ENCODE results near the gene NEK4. TPM values are rescaled to one million over a fixed set of nuclear protein-coding genes. Genes with fewer than 3 reads are reported as not detected.
A peak's percentile ranks its signal among the peaks of the same experiment; 100 is the strongest.

The NEK4 gene
- total and polyA plus RNA-seq, 8 donors: 23.6 to 35.0 (median 28.5) TPM

- Histone ChIP-seq H3K4me1 (peaks cover 23 to 39% of the 10 kb centered on the region in 2 donors), H3K27ac (peak overlapping the region; percentile 87 to 91), H3K36me3 (peaks cover 0 to 23% of the 10 kb centered on the region in 2 donors), H3K27me3 (no peaks in the 10 kb centered on the region), H3K9me3 (no peaks in the 10 kb centered on the region), H3K4me3 (peak overlapping the region; percentile 94 to 99)
- TF ChIP-seq, protein P1, sequence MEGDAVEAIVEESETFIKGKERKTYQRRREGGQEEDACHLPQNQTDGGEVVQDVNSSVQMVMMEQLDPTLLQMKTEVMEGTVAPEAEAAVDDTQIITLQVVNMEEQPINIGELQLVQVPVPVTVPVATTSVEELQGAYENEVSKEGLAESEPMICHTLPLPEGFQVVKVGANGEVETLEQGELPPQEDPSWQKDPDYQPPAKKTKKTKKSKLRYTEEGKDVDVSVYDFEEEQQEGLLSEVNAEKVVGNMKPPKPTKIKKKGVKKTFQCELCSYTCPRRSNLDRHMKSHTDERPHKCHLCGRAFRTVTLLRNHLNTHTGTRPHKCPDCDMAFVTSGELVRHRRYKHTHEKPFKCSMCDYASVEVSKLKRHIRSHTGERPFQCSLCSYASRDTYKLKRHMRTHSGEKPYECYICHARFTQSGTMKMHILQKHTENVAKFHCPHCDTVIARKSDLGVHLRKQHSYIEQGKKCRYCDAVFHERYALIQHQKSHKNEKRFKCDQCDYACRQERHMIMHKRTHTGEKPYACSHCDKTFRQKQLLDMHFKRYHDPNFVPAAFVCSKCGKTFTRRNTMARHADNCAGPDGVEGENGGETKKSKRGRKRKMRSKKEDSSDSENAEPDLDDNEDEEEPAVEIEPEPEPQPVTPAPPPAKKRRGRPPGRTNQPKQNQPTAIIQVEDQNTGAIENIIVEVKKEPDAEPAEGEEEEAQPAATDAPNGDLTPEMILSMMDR (IDR thresholded peaks at IDR 0.05): no peak
- intact Hi-C loops (cut with DNase I): no loop called here
- DNase-seq (no peak), ATAC-seq (no peak)
Measured at GRCh38 chr3:52705438-52705687, 65.4 kb downstream of the NEK4 start.

DNA sequence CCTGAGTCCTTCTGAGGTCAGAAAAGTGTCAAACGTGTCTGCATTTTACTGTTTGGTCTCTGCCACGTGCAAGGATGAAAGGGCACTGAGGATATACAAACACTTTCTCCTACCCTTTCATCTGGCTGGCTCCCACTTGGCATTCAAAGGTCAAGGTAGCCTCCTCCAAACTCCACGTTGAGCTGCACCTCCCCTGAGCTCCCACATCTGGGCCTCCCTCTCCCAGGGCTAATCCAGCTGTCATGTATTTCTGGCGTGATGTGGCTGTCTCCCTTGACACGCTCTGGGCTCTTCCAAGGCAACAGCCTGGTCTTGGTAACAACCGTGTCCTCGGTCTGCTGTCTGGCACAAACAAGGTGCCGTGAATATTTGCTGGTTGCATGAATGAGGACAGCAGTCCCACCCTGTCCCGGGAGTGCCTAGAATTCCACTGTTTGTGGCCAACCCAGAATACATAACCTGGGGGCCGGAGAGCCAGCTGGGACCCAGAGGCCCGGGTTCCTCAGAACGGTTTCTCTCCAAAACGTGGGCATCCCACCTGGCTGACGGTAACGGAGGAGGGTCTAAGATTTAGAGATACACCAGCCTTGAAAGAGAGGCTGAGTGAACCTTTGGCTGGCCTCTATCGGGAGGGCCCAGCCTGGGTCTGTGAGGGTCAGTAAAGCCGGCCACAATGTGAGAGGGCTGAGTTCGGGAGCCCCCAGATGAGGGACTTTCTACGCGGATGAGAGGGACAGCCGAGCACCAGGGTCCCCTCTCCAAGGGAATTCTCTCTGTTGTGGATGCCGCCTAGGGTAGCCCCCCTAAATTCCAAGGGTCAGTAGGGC, 65.9 kb downstream of the NEK4 start:
- ATAC-seq (peak; percentile 13), DNase-seq (no peak)
- H3K9me3 ChIP-seq: no peaks in the 10 kb centered on the region
- H3K4me1 ChIP-seq: peaks cover 23 to 39% of the 10 kb centered on the region in 2 donors
- TF ChIP-seq, protein P1 (IDR thresholded peaks at IDR 0.05): no peak
- no peaks in the 10 kb centered on the region for H3K27me3 ChIP-seq
- peak overlapping the region; percentile 94 to 99 for H3K4me3 ChIP-seq
- peak overlapping the region; percentile 87 to 91 for H3K27ac ChIP-seq
- H3K36me3 ChIP-seq: peaks cover 0 to 24% of the 10 kb centered on the region in 2 donors
- intact Hi-C loops (cut with DNase I): no loop called here

DNA sequence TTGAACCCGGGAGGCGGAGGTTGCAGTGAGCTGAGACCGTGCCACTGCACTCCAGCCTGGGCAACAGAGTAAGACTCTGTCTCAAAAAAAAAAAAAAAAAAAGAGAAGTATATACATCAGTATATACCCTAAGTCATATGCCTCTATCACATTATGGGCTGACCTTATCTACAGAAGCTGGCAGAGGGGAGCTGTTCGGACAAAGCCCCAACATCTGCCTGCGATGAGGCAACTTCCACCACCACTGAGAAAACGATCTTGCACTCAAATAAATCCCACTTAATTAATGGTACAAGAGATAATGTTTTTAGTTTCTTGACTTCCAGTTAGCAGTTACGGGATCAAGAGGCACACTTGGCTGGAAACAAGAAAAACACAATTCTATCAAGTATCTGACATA, 67.4 kb downstream of the NEK4 start:
- Histone ChIP-seq H3K4me1 (peaks cover 23 to 39% of the 10 kb centered on the region in 2 donors), H3K4me3 (no peak overlapping the region), H3K27me3 (no peaks in the 10 kb centered on the region), H3K36me3 (peaks cover 0 to 23% of the 10 kb centered on the region in 2 donors), H3K9me3 (no peaks in the 10 kb centered on the region), H3K27ac (no peak overlapping the region)
- TF ChIP-seq, protein P1 (IDR thresholded peaks at IDR 0.05): no peak
- DNase-seq (no peak), ATAC-seq (no peak)
- intact Hi-C loops (cut with DNase I): no loop called here

DNA sequence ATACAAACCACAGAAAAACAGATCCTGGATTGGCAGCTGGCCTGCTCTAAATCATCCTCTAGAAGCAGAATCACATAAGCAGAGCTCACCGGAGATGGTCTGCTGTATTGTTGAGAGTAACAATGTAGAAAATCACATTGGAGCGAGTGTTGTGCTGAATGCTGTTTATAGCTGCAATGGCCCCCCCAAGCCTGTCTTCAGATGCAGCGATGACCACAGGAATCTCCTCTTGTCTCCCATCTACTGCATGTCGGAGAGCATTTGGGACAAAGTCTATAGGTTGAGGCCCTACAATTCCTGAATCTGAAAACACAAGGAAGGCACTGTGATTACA, 73.1 kb downstream of the NEK4 start:
- no peak for DNase-seq
- no peak overlapping the region for H3K27ac ChIP-seq
- no peaks in the 10 kb centered on the region for H3K27me3 ChIP-seq
- intact Hi-C loops (cut with DNase I): no loop called here
- H3K9me3 ChIP-seq: no peaks in the 10 kb centered on the region
- ATAC-seq: no peak
- peaks cover 0 to 73% of the 10 kb centered on the region in 2 donors for H3K36me3 ChIP-seq
- H3K4me1 ChIP-seq: no peaks in the 10 kb centered on the region
- TF ChIP-seq, protein P1 (IDR thresholded peaks at IDR 0.05): no peak
- H3K4me3 ChIP-seq: no peak overlapping the region

DNA sequence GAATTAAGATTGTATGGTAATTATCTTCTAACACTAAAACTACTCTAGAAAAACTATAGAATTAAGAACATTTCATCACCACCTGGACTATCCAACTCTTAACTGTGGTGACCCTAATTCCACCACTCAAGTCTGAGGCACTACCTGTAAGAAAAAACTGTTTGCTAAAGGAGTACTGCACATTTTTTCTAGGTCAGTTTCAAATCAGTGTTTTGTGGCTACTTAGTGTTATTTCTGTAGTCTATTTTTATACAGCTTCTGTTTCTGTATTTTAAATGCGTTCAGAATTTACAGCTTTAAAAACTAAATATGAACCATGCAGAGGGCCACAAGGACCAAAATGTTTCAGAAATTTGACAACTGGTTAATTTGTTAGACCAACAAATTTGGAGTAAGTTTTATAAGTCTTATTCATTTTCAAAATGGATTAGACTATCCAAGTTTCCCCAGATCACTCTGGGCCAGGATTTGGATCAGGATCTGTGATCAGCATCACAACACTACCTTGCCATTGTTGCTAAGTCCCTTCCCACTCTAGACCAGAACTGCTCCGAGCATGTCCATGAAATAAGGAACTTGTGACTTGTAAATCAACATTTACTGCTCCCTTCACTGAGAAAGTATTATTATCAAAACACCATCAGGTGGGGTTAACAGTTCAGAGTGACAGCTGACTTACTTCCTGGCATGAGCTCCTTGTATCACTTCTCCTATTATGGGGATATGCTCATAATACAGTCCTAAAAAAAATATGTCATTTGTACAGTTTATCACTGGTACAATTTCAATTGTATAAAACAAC, 73.7 kb downstream of the NEK4 start:
- Histone ChIP-seq H3K9me3 (no peaks in the 10 kb centered on the region), H3K4me1 (no peaks in the 10 kb centered on the region), H3K27ac (no peak overlapping the region), H3K4me3 (no peak overlapping the region), H3K27me3 (no peaks in the 10 kb centered on the region), H3K36me3 (peaks cover 0 to 78% of the 10 kb centered on the region in 2 donors)
- no peak for DNase-seq
- no peak for ATAC-seq
- TF ChIP-seq, protein P1 (IDR thresholded peaks at IDR 0.05): no peak
- intact Hi-C loops (cut with DNase I): no loop called here
